Dedifferentiated amniotic fluid mesenchymal stem cell (primary cell): ENCODE data around the gene SH3RF2.
"Not testable (repeated sequence)": the region's sequence is repeated elsewhere in the genome, so short reads cannot be mapped to it uniquely, and the experiment has no call there.

Experiments used
- DNase-seq: peaks from one replicate; pipeline ENCODE4 v3.0.0-alpha.2; 2016; ENCODE audit errors: extremely low spot score

The SH3RF2 gene

GRCh38 chr5:146079695-146080373, 143.5 kb downstream of the SH3RF2 start:
- DNase-seq: no peak

DNA sequence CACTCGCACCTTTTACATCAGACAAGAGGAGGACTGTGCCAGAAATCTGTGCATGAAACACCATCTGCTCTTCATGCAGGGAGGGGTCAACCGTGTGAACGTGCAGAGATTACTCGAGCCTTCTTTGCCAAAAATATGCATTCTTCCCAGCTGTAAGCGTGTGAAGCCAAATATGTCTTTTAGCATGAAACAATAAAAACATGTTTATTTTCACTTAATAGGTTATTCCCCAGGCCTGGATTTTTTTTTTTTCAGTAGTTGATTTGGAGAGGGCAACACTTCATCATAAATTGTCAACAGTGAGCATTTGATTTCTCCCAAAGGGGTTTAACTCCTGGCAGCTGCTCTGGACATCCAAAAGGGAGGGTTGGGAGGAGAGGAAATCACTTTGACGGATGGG, 145.2 kb downstream of the SH3RF2 start:
- DNase-seq: no peak

GRCh38 chr5:146082798-146083197, 146.4 kb downstream of the SH3RF2 start:
- no peak for DNase-seq

GRCh38 chr5:146084376-146084775, 148.0 kb downstream of the SH3RF2 start:
- no peak for DNase-seq

DNA sequence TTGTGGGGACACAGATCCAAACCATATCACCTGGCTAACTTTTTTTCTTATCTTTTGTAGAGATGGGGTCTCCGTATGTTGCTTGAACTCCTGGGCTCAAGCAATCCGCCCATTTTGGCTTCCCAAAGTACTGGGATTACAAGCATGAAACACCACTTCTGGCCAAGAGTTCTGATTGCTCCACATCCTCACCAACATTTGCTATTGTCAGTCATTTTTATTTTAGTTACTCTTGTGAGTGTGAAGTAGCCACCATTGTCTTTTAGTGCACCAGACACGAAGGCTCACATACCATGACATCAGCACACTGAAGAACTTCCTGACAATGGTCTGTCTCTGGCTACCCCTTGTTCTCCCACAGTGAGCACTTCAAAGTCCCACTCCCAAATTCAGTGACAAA, 151.7 kb downstream of the SH3RF2 start:
- no peak for DNase-seq

DNA sequence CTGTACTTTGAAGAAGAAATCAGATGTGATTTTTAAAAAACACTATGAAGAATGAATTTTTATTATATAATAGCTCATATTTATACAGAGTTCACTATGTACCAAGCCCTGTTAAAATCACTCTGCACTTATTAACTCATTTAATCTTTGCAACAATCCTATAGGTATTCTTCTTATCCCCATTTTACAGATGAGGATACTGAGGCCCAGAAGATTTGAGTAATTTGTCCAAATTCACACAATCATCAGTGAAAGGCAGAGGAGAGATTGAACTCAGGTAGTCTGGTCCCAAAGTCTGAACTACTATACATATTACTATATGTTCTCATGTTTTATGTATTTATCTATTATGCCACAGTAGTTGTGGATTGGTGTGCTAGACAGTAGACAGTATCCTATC, 152.9 kb downstream of the SH3RF2 start:
- DNase-seq: no peak

GRCh38 chr5:146091881-146092280, 155.5 kb downstream of the SH3RF2 start:
- DNase-seq: no peak

DNA sequence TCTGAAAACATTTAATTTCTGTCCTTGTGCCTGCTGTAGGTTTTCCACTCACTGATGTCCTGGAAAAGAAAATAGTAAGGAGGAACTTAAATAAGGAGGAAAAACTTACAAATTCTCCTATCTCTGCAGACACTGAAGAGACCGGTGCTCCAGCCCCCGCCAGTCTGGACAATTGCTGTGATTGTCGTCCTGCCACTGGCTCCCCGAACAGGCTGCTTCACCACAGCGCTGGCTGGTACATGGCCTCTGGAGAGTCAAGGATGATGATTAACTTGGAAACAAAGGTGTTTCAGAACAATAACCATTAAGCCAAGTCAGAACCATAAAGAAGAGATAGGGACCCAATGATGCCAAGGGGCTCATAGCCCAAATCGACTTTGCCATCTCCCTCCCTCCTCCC, 161.7 kb downstream of the SH3RF2 start:
- no peak for DNase-seq

GRCh38 chr5:146101646-146102045, 165.3 kb downstream of the SH3RF2 start:
- no peak for DNase-seq

GRCh38 chr5:146103594-146103993, 167.2 kb downstream of the SH3RF2 start:
- no peak for DNase-seq

- DNase-seq: no peak
Observed at GRCh38 chr5:146105477-146105876, 169.1 kb downstream of the SH3RF2 start, which contains the start of gene PLAC8L1. Gene PLAC8L1, minus strand, starts transcription at chr5:146105577. Its CDS starts 1,266 bp downstream, at chr5:146104311.

DNA sequence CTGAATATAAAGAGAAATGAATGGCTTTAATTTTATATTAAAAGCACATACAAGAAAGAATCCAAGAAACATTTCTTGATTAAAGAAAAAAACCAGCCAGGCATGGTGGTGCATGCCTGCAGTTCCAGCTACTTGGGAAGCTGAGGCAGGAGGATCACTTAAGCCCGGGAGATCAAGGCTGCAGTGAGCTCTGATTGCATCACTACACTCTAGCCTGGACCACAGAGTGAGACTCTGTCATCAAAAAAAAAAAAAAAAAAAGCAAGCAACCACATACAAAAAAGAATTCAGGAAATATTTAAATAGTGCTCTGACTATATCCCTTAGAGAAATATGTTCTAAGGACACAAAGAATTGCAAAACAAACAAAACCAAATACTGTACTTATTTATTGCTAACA, 171.5 kb downstream of the SH3RF2 start:
- peak; percentile 40 for DNase-seq

DNA sequence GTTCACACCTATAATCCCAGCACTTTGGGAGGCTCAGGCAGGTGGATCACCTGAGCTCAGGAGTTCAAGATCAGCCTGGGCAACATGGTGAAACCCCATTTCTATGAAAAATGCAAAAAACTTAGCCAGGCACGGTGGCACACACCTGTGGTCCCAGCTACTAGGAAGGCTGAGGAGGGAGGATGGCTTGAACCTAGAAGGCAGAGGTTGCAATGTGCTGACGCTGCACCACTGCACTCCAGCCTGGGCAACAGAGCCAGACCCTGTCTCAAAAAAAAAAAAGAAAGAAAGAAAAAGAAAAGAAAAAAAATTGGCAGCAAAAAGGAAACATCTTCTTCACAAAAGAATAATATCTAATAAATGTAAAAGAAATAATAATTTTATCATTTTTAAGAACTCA, 172.5 kb downstream of the SH3RF2 start:
- not testable (repeated sequence) for DNase-seq

DNA sequence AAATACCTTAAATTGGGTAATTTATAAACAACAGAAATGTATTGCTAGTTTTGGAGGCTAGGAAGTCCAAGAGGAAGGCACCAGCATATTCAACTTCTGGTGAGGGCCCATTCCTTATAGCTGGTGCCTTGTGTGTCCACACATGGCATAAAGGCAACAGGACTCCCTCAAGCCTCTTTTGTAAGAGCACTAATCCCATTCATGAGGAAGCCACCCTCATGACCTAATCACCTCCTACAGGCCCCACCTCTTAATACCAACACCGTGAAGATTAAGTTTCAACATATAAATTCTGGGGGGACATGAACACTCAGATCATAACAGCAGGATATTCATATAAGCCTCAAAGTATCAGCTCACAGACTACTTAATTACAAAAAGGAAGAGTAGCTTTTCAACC, 173.0 kb downstream of the SH3RF2 start:
- no peak for DNase-seq

DNA sequence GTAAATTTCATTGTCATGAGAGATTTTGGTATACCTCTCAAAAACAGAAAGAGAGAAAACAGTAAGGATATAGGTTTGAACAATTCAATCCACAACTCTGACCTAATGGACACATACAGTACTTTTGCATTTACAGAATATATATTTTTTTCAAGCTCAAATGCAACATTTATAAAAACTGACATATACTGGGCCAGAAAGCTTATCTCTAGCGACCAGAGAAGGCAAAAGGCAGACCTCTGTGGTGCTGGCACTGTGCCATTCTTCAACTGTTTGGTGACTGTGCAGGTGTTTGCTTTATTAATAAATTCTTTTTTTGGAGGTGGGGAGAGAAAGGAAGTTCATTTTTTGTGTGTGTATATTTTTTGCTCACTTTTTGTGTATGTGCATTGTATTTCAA, 175.0 kb downstream of the SH3RF2 start:
- no peak for DNase-seq

- no peak for DNase-seq
Observed at GRCh38 chr5:146112476-146112875, 176.1 kb downstream of the SH3RF2 start.
